Measurements from ENCODE around the gene CEP128. TPM values are rescaled to one million over a fixed set of nuclear protein-coding genes. Genes with fewer than 3 reads are reported as not detected.

The CEP128 gene
- total RNA-seq, 1 experiment from 2014 or later = 27.3 TPM

DNA sequence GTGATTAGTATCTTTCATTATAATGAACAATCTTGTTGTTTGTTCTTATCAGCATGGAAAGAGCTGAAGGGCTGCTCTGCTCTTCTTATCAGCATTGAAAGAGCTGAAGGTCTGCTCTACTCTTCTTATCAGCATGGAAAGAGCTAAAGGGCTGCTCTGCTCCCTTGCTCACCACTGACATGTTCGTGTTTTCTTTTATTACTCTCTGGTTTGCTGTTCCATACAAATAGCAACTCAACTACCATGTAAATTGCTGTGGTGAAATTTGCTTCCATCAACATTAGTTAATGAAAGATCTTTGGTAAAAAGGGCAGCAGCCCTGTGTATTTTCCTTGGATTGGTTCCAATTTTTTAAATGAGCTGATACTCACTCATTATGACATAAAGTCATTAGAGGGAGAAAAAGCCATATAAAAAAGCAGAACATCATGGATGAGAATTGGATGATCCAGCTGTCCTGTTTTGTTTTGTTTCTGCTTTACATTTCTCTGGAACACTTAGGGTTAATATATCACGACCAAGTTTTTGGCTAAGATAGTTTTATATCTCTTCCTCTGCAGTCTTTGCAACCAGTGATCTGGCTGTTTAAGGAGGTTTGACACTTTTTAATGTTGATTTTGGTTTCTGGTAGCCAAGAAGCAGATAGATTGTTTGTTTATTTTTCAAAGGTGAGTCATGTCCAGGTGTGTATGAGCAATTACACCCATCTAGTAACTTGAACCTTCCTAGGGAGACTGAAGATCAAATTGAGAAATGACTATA is 356.6 kb downstream of the CEP128 start:
- CTCF ChIA-PET = no interaction called here
- Histone ChIP-seq H3K36me3 (ENCODE audit: insufficient read depth, low read length, poor library complexity, severe bottlenecking) (no peaks in the 10 kb centered on the region), H3K4me1 (ENCODE audit: insufficient read depth, low read length, poor library complexity, severe bottlenecking) (no peaks in the 10 kb centered on the region), H3K4me3 (ENCODE audit: low read depth, low read length, poor library complexity, severe bottlenecking) (no peak overlapping the region), H3K27me3 (replicated peaks; ENCODE audit: insufficient read depth, low read depth, low read length, poor library complexity) (no peaks in the 10 kb centered on the region), H3K9me3 (ENCODE audit: low read depth, low read length, poor library complexity, severe bottlenecking) (no peaks in the 10 kb centered on the region), H3K27ac (ENCODE audit: low read depth, low read length, poor library complexity, severe bottlenecking) (no peak overlapping the region)
- no TSS peak for BruUV-seq (replicated peaks)
- TF ChIP-seq, protein P1, sequence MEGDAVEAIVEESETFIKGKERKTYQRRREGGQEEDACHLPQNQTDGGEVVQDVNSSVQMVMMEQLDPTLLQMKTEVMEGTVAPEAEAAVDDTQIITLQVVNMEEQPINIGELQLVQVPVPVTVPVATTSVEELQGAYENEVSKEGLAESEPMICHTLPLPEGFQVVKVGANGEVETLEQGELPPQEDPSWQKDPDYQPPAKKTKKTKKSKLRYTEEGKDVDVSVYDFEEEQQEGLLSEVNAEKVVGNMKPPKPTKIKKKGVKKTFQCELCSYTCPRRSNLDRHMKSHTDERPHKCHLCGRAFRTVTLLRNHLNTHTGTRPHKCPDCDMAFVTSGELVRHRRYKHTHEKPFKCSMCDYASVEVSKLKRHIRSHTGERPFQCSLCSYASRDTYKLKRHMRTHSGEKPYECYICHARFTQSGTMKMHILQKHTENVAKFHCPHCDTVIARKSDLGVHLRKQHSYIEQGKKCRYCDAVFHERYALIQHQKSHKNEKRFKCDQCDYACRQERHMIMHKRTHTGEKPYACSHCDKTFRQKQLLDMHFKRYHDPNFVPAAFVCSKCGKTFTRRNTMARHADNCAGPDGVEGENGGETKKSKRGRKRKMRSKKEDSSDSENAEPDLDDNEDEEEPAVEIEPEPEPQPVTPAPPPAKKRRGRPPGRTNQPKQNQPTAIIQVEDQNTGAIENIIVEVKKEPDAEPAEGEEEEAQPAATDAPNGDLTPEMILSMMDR (conservative IDR thresholded peaks at IDR 0.05; ENCODE audit: low read depth, low read length) = no peak
- TF ChIP-seq EZH2 (IDR thresholded peaks at IDR 0.05; ENCODE audit: borderline replicate concordance, low read depth, low read length, poor library complexity, severe bottlenecking) = no peak
- no peak for DNase-seq (ENCODE audit: low spot score)
- intact Hi-C loops (cut with micrococcal nuclease; ENCODE audit: unreplicated experiment) = loop anchor here (5.0 kb wide), 1 partner anchor 373 kb away; the partner anchor contains the start of gene DIO2
- POLR2A ChIA-PET (ENCODE audit: low non-redundant PET) = no interaction called here

DNA sequence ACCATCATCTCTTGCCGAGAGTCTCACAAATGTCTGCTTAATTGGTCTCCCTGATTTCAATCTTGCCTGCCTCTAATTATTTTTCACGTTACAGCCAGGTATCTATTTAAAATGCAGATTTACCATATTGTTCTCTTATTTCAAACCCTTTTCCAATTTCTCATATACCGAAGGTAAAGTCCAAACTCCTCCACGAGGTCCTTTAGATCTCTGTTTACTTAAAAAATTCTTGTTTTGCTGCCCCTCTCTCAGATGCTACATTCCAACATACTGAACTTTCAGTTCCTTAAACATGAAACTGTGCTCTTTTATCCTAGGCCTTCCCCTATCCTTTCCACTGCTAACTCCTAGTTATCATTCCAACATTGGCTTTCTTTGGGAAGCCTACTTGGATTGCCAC is 363.9 kb downstream of the CEP128 start:
- POLR2A ChIA-PET (ENCODE audit: low non-redundant PET) = no interaction called here
- no peak overlapping the region for H3K4me3 ChIP-seq (ENCODE audit: low read depth, low read length, poor library complexity, severe bottlenecking)
- H3K9me3 ChIP-seq (ENCODE audit: low read depth, low read length, poor library complexity, severe bottlenecking) = no peaks in the 10 kb centered on the region
- DNase-seq (ENCODE audit: low spot score) = no peak
- no peak for TF ChIP-seq EZH2 (IDR thresholded peaks at IDR 0.05; ENCODE audit: borderline replicate concordance, low read depth, low read length, poor library complexity, severe bottlenecking)
- TF ChIP-seq, protein P1 (conservative IDR thresholded peaks at IDR 0.05; ENCODE audit: low read depth, low read length) = no peak
- H3K36me3 ChIP-seq (ENCODE audit: insufficient read depth, low read length, poor library complexity, severe bottlenecking) = no peaks in the 10 kb centered on the region
- no peak overlapping the region for H3K27ac ChIP-seq (ENCODE audit: low read depth, low read length, poor library complexity, severe bottlenecking)
- CTCF ChIA-PET = no interaction called here
- H3K27me3 ChIP-seq (replicated peaks; ENCODE audit: insufficient read depth, low read depth, low read length, poor library complexity) = no peaks in the 10 kb centered on the region
- H3K4me1 ChIP-seq (ENCODE audit: insufficient read depth, low read length, poor library complexity, severe bottlenecking) = no peaks in the 10 kb centered on the region
- BruUV-seq (replicated peaks) = no TSS peak
- intact Hi-C loops (cut with micrococcal nuclease; ENCODE audit: unreplicated experiment) = no loop called here

DNA sequence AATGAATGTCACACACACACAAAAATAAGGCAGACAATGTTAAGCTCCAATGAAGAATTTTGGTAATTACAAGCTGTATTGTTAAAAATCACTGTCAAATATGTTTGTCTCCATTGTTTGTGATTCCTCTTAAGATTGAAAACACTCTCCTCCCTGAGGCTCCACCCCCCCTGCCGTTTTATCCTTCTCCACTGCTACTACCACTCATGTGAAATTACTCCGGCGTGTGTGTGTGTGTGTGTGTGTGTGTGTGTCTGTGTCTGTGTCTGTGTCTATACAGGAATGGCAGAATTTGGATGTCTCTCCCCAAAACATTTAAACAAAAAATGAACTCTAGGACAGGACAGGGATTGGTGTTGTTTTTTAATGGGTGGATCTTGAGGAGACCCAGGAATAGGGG is 365.1 kb downstream of the CEP128 start:
- intact Hi-C loops (cut with micrococcal nuclease; ENCODE audit: unreplicated experiment) = no loop called here
- H3K27me3 ChIP-seq (replicated peaks; ENCODE audit: insufficient read depth, low read depth, low read length, poor library complexity) = no peaks in the 10 kb centered on the region
- BruUV-seq (replicated peaks) = no TSS peak
- no peak overlapping the region for H3K4me3 ChIP-seq (ENCODE audit: low read depth, low read length, poor library complexity, severe bottlenecking)
- no peaks in the 10 kb centered on the region for H3K9me3 ChIP-seq (ENCODE audit: low read depth, low read length, poor library complexity, severe bottlenecking)
- no peak overlapping the region for H3K27ac ChIP-seq (ENCODE audit: low read depth, low read length, poor library complexity, severe bottlenecking)
- CTCF ChIA-PET = no interaction called here
- DNase-seq (ENCODE audit: low spot score) = no peak
- TF ChIP-seq, protein P1 (conservative IDR thresholded peaks at IDR 0.05; ENCODE audit: low read depth, low read length) = no peak
- TF ChIP-seq EZH2 (IDR thresholded peaks at IDR 0.05; ENCODE audit: borderline replicate concordance, low read depth, low read length, poor library complexity, severe bottlenecking) = no peak
- POLR2A ChIA-PET (ENCODE audit: low non-redundant PET) = no interaction called here
- no peaks in the 10 kb centered on the region for H3K36me3 ChIP-seq (ENCODE audit: insufficient read depth, low read length, poor library complexity, severe bottlenecking)
- no peaks in the 10 kb centered on the region for H3K4me1 ChIP-seq (ENCODE audit: insufficient read depth, low read length, poor library complexity, severe bottlenecking)

Data from A673 (cell line).